GM19240 (cell line): ENCODE measurements around the gene MSH5.

Experiments used
- DNase-seq: peaks from one replicate; pipeline ENCODE4 v3.0.0; 2011; ENCODE audit warnings: low spot score; ENCODE audit not compliant: insufficient read length

Gene MSH5

DNA sequence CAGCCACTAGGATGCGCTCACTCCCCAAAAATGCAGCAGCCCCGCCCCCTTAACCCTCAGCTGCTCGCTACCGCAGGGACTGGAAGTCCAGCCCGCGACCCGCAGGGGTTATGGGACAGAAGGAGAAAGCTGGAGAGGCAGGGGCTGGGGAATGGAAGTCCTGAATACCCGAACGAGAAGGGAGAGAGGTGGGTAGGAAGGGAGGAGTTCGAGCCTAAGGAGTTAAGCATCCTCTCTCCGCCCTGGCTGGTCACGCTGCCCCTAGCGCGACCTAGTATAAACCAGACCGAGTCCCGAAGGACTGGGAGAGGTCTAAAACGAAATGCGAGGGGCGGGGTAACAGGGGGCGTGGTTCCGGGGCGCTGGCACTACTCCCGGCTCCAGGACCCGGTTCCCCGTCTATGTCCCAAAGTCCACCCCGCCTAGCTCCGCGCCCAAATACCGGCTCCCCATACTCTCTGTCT is 10.3 kb upstream of the MSH5 start:
- DNase-seq: no peak

DNA sequence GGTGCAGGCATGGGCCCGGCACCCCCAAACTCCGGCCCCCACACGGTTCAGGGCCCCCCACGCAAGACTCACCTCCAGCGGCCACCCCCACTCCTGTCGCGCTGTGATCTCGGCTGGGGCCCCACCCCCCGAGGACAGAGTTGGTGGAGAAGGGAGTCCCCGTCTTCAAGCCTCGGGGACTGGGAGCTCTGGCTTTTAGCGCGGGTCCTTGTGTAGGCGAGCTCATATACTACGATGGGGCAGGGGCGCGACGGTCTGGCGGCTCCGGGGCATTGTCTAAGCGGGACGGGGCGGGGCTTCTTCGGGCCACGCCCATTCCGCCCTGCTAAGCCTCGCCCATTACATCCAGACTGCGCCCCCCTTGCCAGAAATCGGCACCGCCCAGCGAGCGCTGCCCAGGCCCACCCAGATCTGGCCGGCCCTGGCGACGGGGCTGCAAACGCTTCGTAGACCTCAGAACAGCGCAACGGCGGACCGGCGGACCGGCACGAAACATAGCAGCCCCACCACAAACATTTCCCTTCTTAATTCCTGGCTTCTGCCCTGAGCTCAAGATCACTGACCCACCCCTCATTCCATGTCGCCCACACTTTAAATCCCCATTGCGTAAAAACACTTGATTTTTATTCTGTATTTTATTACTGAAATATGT is 9.7 kb upstream of the MSH5 start:
- DNase-seq: no peak

DNA sequence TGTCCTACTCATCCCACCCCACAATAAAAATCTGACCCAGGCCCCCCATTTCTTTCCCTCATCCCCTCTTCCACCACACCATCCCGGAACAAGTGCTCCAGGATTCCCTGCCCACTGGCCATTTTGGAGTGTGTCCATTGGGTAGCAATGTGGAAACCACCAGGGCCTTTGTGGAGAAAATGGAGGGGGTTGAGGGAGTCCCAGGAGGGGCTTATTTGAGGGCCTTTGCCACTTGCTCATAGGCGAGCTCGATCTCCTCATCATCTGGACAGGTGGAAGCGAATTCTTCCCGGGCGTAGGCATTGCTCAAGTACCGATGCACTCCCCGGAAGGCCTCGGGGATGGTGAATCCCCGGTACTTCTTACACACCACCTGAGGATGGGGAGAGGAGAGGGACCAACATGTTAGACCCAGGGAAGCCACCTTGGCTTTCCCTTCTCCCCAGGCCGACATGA is 9.1 kb upstream of the MSH5 start:
- DNase-seq: no peak

DNA sequence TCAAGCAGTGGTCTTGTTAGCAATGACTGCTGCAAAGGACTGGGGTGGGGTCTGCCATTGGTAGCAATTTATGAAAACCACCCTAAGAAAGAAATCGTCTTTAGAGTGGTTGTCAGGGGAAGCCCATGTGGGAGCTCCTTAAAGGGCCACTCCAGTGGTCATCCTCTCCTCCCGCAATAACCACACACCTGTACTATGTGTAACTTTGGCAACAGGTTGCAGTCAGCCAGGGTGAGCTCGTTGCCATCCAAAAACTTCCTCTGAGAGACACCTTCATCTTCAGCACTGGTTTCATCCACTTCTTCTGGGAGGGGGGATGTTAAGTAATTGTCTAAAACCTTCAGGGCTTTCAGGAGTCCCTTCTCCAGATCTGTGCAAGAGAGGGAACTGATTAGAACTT is 7.8 kb upstream of the MSH5 start:
- DNase-seq: no peak

DNA sequence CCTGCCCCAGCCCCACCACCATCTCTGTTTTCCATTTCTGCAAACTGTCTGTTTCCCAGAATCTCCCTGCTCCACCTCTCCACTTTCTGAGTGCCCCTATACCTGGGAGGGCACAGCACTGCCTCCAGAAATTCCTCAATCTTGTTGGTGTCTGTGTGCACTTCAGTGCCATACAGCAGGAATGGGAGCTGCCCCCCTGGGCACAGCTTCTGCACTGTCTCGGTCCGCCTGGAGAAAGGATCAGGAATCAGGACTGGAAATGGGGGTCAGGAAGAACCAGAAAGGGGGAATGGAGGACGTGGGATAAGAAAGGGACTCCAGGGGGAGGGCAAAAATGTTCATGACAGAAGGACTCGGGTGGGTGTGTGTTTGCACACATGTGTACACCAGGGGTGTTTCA is 6.1 kb upstream of the MSH5 start:
- DNase-seq: no peak

DNA sequence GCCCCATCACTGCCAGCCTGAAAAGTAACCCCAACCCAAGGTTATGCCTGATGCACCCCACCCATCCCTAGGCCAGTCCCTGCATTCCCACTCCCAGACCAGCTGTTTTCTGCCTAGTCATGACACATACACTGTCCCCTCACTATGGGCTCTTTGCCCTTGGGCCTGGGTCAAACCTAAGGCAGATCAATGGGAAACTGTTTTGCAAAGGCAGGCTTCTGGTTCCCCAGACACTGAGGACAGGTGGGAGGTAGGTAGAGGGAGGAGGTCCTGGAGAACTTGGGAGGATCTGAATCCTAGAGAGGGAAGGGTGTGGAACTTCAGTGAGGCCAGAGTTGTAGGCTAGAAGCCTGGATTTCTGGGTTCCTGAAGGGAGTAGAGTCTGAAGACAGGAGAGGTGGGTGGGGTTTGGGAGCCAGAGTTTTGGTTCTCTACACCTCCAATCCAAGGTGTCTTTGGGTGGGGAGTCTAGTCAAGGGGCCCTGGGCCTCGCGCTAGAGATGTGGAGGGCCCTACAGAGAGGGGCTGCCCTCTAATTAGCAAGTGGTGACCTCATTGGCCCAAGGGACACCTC is 5.5 kb upstream of the MSH5 start:
- DNase-seq: no peak

DNA sequence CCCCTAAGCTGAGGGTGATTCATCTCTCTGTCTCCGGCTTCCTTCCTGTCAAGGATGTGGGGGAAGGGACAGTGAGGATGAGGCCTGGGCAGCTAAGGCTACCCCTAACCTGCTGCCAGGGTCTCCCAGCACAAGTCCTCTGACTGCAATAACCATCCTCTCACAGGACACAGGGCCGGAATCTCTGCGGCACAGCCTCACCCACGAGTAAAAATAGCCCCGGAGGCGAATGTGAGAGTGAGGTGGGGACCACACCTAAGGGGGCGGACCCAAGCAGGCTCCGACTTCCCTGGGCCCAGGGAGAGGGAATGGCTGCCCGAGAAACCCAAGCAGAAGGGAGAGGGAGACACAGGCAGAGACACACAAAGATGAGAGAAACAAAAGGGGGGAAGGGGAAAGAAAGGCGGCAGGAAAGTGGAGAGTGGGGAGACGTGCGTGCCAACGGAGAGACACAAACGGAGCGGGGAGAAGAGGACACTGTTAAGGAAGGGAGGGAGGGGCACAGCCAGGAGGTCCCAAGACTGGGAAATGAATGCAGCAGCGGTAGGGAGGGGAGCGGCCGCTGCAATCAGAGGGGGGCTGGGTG is 4.9 kb upstream of the MSH5 start:
- peak; percentile 76 for DNase-seq

DNA sequence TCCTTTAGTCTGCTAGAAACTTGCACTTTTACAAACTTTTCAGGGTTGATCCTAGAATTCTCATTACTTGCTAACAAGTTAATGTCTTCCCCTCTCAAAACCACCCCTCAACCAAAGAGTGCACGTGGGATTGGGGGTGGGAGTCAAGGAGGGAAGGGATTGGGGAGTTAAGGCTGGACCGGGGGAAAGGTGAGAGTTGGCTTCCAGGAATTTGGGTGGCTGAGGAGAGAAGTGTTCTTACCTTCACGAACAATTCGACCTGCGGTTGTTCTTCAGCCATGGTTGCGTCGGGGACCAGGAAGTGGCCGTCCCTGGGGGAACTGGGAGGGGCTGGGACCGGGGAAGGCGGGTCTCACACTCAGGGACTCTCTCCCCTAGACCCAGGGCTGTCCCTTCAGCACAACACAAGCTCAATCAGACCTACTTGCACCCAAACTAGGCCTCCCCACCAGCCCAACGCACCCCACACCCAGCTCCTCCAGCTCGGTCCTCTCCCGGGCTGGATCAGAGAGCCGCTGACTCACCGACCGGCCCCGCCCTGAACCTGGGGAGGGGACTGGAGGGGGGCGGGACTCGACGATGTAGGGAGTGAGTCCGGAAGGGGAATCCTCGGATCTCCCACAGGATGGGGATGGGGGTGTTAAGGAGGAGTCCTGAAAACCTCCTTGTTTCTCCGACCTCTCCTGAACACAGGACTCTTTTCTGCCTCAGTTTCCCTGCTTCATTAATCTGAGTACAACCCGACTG is 3.6 kb upstream of the MSH5 start, which contains the start of gene CLIC1:
Gene CLIC1, minus strand, starts transcription at position 510 of the 747 bp plus-strand sequence. Its CDS starts 230 bp downstream, at position 280.
- no peak for DNase-seq

DNA sequence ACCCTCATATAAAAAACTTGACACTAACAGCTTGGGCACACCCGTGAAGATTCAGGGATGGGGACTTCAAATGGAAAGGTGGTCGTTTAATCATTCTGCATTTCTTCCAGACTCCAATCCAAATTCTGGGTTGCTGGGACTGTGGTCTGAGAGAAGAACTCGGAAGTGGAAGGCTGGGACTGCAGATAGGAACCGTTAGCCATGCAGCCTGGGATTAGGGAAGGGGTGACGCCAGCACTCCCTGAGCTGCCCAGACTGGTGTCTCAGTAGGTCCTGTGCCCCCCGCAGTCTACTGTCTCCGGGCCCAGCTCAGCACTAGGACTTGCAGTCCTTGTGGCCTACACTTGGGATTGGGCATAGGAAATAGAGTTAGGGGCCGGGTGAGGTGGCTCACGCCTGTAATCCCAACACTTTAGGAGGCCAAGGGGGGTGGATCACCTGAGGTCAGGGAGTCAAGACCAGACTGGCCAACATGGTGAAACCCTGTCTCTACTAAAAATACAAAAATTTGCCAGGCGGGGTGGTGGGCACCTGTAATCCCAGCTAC is 3.0 kb upstream of the MSH5 start:
- no peak for DNase-seq

DNA sequence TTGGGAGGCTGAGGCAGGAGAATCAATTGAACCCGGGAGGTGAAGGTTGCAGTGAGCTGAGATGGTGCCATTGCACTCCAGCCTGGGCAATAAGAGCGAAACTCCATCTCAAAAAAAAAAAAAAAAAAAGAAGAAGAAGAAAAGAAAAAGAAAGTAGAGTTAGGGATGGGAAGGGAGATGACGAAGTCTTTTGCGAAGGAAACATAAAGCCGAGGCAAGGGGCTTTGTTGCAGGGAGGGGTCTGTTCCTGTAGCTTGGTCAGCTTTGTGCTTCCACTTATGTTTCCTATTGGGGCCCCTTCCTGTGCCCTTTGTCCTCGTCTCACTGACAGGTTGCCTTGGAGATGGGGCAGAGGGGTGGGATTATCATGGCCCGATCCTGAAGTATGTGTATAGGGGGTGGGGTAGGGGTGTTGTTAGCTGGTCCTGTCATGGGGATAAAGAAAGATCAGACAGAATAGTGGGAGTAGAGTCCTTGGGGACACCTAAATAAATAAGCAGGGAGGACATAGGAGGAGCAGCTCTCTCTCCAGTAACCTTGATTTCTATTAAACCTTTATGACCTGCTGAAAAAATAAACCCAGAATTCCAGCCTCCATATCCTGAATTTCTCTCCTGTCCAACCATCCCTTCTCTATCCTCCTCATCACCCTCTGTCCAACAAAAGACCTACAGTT is 2.4 kb upstream of the MSH5 start:
- no peak for DNase-seq

DNA sequence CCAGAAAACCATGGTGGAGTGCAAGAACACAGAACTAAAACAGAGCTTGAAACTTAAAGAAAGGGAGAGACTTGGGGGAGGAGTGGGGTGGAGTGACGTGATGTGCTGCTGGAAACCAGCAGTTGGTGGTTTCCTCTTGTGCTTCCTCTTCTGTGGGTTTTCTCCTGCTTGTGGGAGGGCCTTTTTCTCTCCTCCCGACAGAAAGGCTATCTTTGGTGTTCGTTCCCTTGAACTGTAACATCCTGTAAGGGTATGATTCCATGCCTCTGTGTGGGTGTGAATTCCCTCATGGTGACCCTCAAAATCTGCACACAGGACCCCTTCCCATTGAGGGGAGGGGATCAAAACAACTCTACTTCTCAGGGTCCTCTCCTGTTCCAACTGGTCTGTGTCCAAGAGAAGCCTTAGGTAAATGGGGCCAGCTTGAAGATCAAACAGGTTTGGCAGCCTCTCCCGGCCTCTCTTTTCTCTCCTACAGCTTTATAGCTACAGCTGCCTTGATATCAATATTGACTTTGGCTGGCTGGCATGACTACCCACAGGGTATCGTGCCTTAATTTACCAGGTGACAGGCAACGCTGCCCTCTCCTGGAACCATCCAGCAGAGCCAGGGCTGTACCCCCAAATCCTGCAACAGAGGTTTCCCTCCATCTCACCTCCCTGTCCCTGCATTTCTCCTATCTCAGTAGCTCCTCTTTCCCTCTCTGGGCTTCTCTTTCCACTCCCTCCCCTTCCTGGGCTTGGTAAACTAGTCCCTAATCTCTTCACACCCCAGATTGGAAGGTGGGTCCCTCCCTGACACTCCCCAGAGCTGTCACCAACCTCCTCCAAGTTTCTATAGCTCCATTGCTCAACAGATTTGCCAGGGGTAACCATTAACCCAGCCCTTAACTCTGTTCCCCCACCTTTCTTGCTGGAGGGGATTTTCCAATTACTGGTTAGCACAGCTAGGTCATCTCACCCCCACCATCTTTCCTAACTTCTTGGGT is 1.5 kb upstream of the MSH5 start:
- peak; percentile 39 for DNase-seq

DNA sequence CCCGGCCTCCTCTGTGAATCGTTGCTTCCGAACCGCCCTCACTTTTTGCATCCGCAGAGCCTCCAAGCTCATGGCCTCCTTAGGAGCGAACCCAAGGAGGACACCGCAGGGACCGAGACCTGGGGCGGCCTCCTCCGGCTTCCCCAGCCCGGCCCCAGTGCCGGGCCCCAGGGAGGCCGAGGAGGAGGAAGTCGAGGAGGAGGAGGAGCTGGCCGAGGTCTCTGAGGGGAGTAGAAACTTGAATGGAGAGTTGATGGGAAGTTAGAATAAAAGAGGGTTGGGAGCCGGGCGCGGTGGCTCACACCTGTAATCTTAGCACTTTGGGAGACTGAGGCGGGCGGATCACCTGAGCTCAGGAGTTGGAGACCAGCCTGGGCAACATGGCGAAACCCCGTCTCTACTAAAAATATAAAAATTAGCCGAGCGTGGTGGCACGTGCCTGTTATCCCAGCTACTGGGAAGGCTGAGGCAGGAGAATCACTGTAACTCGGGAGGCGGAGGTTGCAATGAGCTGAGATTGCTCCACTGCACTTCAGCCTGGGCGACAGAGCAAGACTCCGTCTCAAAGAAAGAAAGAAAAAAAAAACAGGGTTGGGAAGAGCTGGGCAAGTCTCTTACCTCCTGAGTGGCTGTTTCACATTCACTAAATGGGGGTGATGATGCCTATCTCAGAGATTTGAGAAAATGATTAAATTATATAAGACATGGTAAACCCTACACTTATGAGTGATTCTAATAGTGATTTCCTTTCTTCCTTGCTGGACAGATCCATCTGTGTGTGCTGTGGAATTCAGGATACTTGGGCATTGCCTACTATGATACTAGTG is 805 bp downstream of the MSH5 start:
- DNase-seq: no peak

DNA sequence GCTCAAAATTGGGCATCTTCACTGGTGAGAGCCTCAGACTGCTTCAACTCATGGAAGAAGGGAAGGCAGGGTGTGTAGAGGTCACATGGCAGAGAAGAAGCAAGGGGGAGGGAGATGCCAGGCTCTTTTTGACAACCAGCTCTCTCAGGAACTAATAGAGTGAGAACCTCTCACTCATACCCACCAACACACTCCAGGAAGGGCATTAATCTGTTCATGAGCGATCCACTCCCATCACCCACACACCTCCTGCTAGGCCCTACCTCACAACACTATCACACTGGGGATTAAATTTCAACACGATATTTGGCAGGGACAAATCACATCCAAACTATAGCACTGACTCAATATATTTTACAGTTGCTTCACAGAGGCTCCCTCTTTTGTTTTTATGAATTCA is 2.0 kb downstream of the MSH5 start:
- DNase-seq: no peak

DNA sequence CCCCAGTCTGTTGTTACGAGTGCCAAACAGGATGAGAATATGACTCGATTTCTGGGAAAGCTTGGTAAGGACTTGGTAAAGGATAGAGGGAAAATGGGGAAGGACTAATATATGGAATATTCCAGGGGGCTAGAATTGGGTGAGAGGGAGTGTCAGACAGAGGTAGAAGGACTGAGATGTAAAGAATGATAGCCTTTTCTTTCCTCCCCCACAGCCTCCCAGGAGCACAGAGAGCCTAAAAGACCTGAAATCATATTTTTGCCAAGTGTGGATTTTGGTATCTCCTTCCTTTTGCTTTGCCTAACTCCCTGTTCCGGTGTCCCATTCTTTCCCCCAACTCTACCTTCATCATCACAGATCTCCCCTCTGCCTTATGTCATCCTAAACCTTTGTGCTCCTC is 3.1 kb downstream of the MSH5 start:
- DNase-seq: no peak

DNA sequence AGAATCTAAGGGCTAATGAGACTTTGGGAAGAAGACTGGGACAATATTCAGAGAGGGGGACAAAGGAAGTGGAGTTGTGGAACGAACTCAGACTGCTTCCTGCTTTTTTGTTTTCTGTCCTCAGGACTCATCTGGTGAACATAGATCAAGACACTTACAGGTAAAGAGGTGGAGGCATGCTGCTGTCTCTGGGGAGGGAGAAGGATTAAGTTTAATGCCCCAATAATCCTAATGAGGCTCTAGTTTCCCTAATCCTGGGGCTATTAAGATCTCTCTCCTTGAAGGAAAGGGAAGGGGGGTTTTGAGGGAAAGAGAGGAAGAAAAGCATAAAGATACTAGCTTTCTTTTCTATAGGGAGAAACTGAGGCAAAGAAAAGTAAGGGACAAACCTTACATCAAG is 4.6 kb downstream of the MSH5 start:
- DNase-seq: no peak

DNA sequence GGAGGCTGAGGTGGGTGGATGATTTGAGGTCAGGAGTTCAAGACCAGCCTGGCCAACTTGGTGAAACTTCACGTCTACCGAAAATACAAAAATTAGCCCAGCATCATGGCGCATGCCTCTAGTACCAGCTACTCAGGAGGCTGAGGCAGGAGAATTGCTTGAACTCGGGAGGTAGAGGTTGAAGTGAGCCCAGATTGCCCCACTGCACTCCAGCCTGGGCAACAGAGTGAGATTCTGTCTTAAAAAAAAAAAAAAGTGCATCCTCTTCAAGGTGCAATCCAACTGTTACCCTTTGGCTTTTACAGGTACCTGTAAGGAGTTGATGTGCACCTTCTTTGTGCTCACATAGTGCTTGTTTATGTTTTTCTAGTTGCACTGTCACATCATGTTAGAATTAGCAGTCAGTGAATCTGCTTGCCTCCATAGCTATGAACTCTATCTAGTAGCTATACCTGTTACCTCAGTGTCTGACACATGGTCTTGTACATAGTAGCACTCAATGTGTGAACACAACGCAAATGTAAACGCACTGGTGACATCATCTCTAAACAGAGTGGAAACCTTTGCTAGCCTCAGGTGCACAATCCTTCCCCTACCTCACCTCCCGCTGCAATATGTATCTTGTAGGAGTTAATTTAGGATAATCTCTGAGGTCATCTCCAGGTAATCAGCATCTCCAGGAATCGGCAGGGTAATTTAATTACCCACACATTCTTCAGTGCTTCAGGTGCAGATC is 9.7 kb downstream of the MSH5 start:
- DNase-seq: no peak

DNA sequence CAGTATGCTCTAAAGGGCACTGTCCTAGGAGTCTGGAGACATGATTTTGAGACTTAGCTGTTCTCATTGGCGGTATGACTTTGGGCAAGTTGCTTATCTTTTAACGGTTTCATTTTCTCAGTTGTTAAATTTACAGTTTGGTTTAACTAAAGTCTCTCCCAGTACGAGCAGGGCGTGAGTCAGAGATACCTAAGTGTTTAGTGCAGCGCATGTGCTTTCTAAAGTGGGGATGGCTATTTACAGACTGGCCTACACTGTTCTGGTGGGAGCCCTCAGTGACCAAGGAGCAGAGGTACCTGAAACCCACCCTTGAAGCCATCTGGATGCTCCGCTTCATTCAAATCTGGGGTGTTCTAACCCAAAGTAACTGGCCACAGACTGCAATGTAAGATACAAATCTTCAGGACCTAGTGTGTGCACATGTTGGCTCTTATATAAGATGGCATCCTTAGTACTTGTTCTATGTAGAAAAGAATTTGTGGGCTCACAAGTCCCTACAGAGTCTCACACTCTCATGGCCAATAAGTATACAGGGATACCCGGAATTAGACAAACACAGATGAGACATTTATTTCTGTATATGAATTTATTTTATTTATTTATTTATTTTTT is 10.7 kb downstream of the MSH5 start:
- no peak for DNase-seq

DNA sequence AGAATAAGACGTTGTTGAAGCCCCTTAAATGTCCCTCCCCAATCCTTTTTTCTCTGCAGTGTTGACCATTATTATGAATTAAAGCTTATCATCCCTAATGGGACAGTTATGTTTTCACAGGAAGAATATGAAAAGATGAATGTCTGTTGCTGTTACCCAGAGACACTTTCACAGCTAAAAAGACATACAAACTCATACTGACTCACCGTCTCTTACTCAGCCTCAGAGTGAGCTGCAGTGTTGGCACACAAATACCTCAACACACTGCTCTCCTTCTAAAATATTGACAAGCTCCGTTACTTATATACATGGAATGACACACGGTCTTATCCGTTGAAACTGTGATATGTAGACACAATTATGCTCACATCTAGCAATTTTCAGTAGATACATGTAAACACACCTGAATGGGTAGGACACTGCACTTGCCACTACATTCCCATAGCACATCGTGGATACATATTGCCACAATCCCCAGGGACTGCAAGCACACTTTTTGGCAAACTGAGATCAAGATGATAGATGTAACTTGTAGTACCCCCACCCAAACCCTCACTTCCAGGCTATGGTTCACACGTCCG is 13.0 kb downstream of the MSH5 start:
- DNase-seq: no peak
